KG1 (cell line): Measurements from ENCODE around the gene DIPK1A.

Experiments used
- DNase-seq: peaks from one replicate; lab custom pipeline; 2025; lab: John Stamatoyannopoulos, UW

DIPK1A gene

GRCh38 chr1:92792340-92792782, 168.9 kb downstream of the DIPK1A start:
- no peak for DNase-seq
